Right hindlimb (tissue), 1 donor: ENCODE results near the gene ANKHD1.
"Not testable (repeated sequence)": the region's sequence is repeated elsewhere in the genome, so short reads cannot be mapped to it uniquely, and the experiment has no call there.

Source experiments
- DNase-seq: peaks from one replicate; pipeline ENCODE4 v3.0.0-alpha.2; 2018

ANKHD1 gene

GRCh38 chr5:140381351-140381750 lies 20.3 kb upstream of the ANKHD1 start:
- DNase-seq = no peak

GRCh38 chr5:140381972-140382371 lies 19.7 kb upstream of the ANKHD1 start:
- no peak for DNase-seq

GRCh38 chr5:140382866-140383265 lies 18.8 kb upstream of the ANKHD1 start:
- no peak for DNase-seq

- no peak for DNase-seq
Measured at GRCh38 chr5:140383300-140383699, 18.3 kb upstream of the ANKHD1 start.

- DNase-seq = no peak
Measured at GRCh38 chr5:140388052-140388451, 13.6 kb upstream of the ANKHD1 start.

- DNase-seq = no peak
Measured at GRCh38 chr5:140391312-140391711, 10.3 kb upstream of the ANKHD1 start.

GRCh38 chr5:140391732-140392131 lies 9.9 kb upstream of the ANKHD1 start:
- no peak for DNase-seq

GRCh38 chr5:140393738-140394137 lies 7.9 kb upstream of the ANKHD1 start:
- no peak for DNase-seq

GRCh38 chr5:140398379-140398811 lies 3.2 kb upstream of the ANKHD1 start:
- DNase-seq = no peak

GRCh38 chr5:140399979-140400729 lies 1.5 kb upstream of the ANKHD1 start:
- no peak for DNase-seq

GRCh38 chr5:140400730-140401361 lies 787 bp upstream of the ANKHD1 start:
- peak; percentile 95 for DNase-seq

GRCh38 chr5:140402258-140403074 lies 833 bp downstream of the ANKHD1 start:
- peak; percentile 63 for DNase-seq

GRCh38 chr5:140403613-140404012 lies 2.0 kb downstream of the ANKHD1 start:
- DNase-seq = no peak

GRCh38 chr5:140408750-140409241 lies 7.2 kb downstream of the ANKHD1 start:
- DNase-seq = no peak

GRCh38 chr5:140413230-140413629 lies 11.6 kb downstream of the ANKHD1 start:
- DNase-seq = no peak

GRCh38 chr5:140417235-140417634 lies 15.6 kb downstream of the ANKHD1 start:
- DNase-seq = no peak

GRCh38 chr5:140418862-140419520 lies 17.4 kb downstream of the ANKHD1 start:
- DNase-seq = no peak

- DNase-seq = no peak
Measured at GRCh38 chr5:140420226-140420570, 18.6 kb downstream of the ANKHD1 start.

GRCh38 chr5:140420665-140421361 lies 19.2 kb downstream of the ANKHD1 start:
- DNase-seq = no peak

GRCh38 chr5:140421375-140421774 lies 19.7 kb downstream of the ANKHD1 start:
- not testable (repeated sequence) for DNase-seq

GRCh38 chr5:140423609-140424008 lies 22.0 kb downstream of the ANKHD1 start:
- no peak for DNase-seq

GRCh38 chr5:140424135-140424534 lies 22.5 kb downstream of the ANKHD1 start:
- no peak for DNase-seq
